ENCODE data around the gene ELOVL5.

GRCh38 chr6:53282741-53283140, 66.0 kb downstream of the ELOVL5 start:
- TF ChIP-seq CTCF (IDR thresholded peaks at IDR 0.05; ENCODE audit: insufficient read depth, low read length), result no peak
- TF ChIP-seq REST (IDR thresholded peaks at IDR 0.05; ENCODE audit: insufficient replicate concordance, low read depth), result no peak
